ENCODE results near the gene ATP10D.

DNA sequence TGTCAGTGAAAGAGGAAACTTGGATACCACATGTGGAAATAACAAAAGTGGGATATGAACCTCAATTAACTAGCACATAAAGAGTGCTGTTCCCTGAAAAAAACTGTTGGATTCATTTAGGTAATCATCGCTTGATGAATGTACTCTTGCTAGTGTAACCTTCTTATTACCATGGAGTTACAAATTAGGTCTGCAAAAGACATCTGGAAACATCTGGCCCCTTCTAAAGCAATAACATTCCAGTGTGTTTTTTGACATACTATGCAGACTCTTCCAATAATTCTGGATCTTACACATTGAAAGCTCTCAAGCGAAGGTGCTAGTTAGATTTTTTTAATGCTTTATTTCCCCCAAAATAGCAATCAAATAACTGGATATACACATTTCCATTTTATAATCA lies 134.6 kb downstream of the ATP10D start:
- TF ChIP-seq, protein P1, sequence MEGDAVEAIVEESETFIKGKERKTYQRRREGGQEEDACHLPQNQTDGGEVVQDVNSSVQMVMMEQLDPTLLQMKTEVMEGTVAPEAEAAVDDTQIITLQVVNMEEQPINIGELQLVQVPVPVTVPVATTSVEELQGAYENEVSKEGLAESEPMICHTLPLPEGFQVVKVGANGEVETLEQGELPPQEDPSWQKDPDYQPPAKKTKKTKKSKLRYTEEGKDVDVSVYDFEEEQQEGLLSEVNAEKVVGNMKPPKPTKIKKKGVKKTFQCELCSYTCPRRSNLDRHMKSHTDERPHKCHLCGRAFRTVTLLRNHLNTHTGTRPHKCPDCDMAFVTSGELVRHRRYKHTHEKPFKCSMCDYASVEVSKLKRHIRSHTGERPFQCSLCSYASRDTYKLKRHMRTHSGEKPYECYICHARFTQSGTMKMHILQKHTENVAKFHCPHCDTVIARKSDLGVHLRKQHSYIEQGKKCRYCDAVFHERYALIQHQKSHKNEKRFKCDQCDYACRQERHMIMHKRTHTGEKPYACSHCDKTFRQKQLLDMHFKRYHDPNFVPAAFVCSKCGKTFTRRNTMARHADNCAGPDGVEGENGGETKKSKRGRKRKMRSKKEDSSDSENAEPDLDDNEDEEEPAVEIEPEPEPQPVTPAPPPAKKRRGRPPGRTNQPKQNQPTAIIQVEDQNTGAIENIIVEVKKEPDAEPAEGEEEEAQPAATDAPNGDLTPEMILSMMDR (IDR thresholded peaks at IDR 0.05), result no peak
- TF ChIP-seq EP300 (IDR thresholded peaks at IDR 0.05) (no peak), POLR2A (IDR thresholded peaks at IDR 0.05) (no peak)
